Activated CD4-positive, alpha-beta T cell treated with anti-CD3 and anti-CD28 coated beads for 36 hours (primary cell): ENCODE data around the gene ACVR1C. TPM values are rescaled to one million over a fixed set of nuclear protein-coding genes. Genes with fewer than 3 reads are reported as not detected.

Experiments
- ATAC-seq: fragments of 200-7000 bp; cut with Tn5 transposase; one replicate; pipeline ENCODE4 v1.10.0; 2021; ENCODE audit warnings: mild to moderate bottlenecking, moderate library complexity
- CTCF ChIA-PET: fragments of 350-600 bp; sonication (Branson Sonifier 250); formaldehyde crosslinking; loops from one replicate; lab custom pipeline; 2021; ENCODE audit warnings: antibody characterized with exemption; lab: Charles Lee
- POLR2A ChIA-PET: fragments of 350-600 bp; sonication (Branson Sonifier 250); formaldehyde crosslinking; loops from one replicate; lab custom pipeline; 2021; ENCODE audit warnings: antibody characterized with exemption, inconsistent platforms; lab: Charles Lee
- DNase-seq: peaks from one replicate; pipeline ENCODE4 v3.0.0-alpha.2; 2020
- H3K27ac Mint-ChIP-seq: one replicate; pipeline ENCODE4 v1.8.0; 2021; ENCODE audit warnings: mixed read lengths
- H3K27me3 Mint-ChIP-seq: one replicate; pipeline ENCODE4 v1.8.0; 2021; ENCODE audit warnings: mixed read lengths
- H3K36me3 Mint-ChIP-seq: one replicate; pipeline ENCODE4 v1.8.0; 2021; ENCODE audit warnings: low read depth, mixed read lengths
- H3K4me1 Mint-ChIP-seq: one replicate; pipeline ENCODE4 v1.8.0; 2021; ENCODE audit warnings: mixed read lengths
- H3K4me3 Mint-ChIP-seq: one replicate; pipeline ENCODE4 v1.8.0; 2021; ENCODE audit warnings: mild to moderate bottlenecking, moderate library complexity, mixed read lengths
- H3K9me3 Mint-ChIP-seq: one replicate; pipeline ENCODE4 v1.8.0; 2021; ENCODE audit warnings: low read depth, mixed read lengths
- intact Hi-C, 2 experiments: fragments of 100-400 bp; cut with DNase I in 1 of 2; cut with micrococcal nuclease in 1 of 2; formaldehyde crosslinking; loops; one replicate each; pipeline versions ENCODE4 v1.14.2 to v1.15.1; 2022 to 2024; cut with DNase I, micrococcal nuclease
- total RNA-seq, 2 experiments: library from RNA; stranded (reverse); gene quantifications; one replicate each; pipeline ENCODE4 v1.2.3, GENCODE V29; 2021

The ACVR1C gene
- total RNA-seq: 1 to 10 TPM; 1.6 to 1.7 TPM

DNA sequence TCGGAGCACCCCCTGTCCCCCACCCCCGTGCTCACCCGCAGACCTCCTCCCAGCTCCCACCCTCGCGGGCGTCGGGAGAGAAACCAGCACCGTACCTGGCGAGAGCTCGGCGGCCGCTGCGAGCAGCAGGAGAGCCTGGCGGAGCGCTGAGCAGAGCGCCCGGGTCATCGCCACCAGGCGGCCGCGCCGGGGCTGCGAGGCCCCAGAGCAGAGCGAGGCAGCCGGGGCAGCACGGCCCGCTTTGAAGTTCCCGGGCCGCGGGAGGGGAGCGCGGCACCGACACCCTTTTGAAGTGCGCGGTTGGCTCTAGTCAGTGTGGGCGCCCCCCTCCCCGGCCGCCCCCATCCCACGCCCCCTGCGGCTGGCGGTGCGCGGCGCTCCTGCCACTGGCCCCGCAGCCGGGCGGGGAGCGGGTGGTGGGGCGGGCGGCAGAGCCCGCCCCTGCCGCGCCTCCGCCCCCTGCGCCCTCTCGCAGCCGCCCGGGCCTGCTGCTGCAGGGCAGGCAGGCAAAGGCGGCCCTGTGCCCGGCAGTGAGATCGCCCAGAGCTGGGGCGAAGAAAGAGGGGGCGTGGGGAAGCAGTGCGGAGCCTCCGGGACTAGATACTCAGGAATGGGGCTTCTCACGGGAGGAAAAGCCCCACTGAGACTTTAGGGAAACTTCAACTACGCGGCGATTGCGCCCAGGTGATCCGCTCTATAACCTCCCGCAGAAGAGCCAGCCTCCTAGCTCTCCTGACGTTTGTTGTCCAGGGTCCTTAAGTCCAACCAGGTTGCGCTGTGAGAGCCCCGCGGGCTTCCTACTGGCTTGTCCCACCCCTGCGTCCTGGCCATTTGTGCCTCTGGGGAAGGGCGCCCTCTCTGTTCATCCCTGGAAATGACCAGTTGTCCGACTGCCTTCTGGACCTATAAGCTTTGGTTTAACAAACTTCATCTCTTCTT is at the start of gene ACVR1C:
TSS of gene ACVR1C (minus strand) at position 388 of the 939 bp plus-strand sequence. CDS start at position 168, 220 bp downstream.
- Mint-ChIP-seq H3K36me3 (no peaks in the 10 kb centered on the region), H3K27me3 (peaks cover 5% of the 10 kb centered on the region), H3K4me3 (peak within 1 kb of the TSS; percentile 76), H3K4me1 (peaks cover 34% of the 10 kb centered on the region), H3K27ac (peak within 1 kb of the TSS; percentile 23), H3K9me3 (no peaks in the 10 kb centered on the region)
- ATAC-seq (peak; percentile 82), DNase-seq (peak; percentile 80)
- POLR2A ChIA-PET: interaction anchor here (0.6 to 1.1 kb wide), 5 partner anchors 28 to 188 kb away, joined by 3 to 7 read pairs (median 3); no protein-coding TSS in a partner anchor
- CTCF ChIA-PET: interaction anchor here (0.6 to 3.7 kb wide), 43 partner anchors 9 to 383 kb away, joined by 3 to 32 read pairs (median 4); no protein-coding TSS in a partner anchor
- intact Hi-C loops: loop anchor here (1.0 to 10.0 kb wide), 11 partner anchors 134 to 1294 kb away; partner anchors contain the start of genes ACVR1 (in 1 of the 2), CCDC148 (in 1 of the 2), CYTIP (in 1 of the 2) and NR4A2 (in 1 of the 2)

DNA sequence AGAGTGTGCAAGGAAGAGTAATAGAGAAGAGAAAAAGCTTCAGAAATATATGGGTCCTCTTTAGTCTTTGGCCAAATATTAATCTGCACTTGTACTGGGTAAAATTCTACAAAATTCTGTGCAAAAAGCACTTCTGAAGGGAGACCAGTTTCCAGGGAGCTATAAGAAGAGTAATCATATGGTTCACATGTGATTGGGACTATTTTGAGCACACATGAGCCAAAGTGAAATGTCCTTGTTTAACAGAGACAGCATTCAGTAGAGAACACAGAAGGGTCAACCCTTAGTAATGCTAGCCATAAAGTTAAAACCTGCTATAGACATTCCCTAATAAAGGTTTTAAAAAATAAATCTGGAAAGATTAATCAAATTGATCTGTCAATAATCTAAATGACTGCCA is 49.3 kb upstream of the ACVR1C start:
- Mint-ChIP-seq H3K27me3 (peaks cover 2% of the 10 kb centered on the region), H3K9me3 (peaks cover 1% of the 10 kb centered on the region), H3K4me1 (no peaks in the 10 kb centered on the region), H3K27ac (no peak overlapping the region), H3K36me3 (no peaks in the 10 kb centered on the region), H3K4me3 (no peak overlapping the region)
- ATAC-seq: no peak
- no peak for DNase-seq
- ChIA-PET CTCF (interaction anchor here (0.6 kb wide), 1 partner anchor 80 kb away, joined by 3 read pairs; no protein-coding TSS in a partner anchor), POLR2A (no interaction called here)
- intact Hi-C loops: no loop called here

DNA sequence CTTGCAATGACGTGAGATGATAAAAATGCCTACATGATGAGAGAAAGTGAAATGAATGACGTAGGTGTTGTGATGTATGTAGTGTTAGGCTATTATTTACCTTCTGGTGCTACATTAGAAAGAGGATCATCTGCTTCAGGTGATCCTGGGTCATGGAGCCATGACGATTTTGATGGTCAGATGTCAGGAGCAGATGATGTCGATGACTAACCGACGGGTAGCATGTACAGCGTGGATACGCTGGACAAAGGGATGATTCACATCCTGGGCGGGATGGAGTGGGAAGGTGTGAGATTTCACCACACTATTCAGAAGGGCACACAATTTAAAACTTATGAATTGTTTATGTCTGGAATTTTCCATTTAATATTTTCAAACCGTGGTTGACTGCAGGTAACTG is 43.5 kb upstream of the ACVR1C start:
- no peak for ATAC-seq
- POLR2A ChIA-PET: no interaction called here
- intact Hi-C loops: no loop called here
- H3K9me3 Mint-ChIP-seq: no peaks in the 10 kb centered on the region
- CTCF ChIA-PET: no interaction called here
- no peaks in the 10 kb centered on the region for H3K4me1 Mint-ChIP-seq
- no peaks in the 10 kb centered on the region for H3K36me3 Mint-ChIP-seq
- no peak overlapping the region for H3K27ac Mint-ChIP-seq
- H3K4me3 Mint-ChIP-seq: no peak overlapping the region
- DNase-seq: no peak
- H3K27me3 Mint-ChIP-seq: peaks cover 2% of the 10 kb centered on the region

DNA sequence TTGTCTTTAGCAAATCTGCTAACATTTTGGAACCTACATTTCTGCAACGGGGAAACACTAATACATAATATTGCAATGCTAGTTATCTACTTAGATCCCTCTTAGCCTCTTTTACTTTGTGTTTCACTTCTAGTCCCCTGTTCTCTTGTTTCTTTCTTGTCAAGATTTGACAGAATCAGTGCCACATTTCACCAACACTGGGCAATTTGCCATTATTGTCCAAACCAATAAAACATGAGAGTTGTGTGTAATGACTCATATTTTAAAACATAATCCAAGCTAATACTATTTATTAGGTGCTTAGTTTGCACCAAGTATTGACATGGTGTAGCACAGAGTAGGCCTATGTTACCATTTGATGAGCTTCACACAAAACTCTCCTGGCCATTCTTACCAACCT is 33.7 kb upstream of the ACVR1C start:
- POLR2A ChIA-PET: no interaction called here
- ATAC-seq (no peak), DNase-seq (no peak)

DNA sequence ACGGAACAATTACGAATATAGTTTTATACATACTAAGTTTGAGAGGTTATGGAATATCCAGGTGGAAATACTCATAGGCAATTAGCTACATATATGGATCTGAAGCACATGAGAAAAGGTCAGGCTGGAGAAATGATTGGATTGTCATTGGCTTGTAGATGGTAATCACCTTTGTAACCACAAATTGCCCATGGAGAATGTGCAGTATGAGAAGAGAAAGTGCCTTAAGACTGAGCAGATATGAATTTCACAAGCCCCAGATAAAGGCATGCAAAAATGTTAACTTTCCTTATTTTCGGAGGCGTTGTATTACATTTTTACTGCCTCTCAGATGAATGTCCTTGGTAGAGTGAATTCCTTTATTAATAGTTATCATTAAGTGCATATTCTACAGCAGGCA is 33.1 kb upstream of the ACVR1C start:
- no peaks in the 10 kb centered on the region for H3K27me3 Mint-ChIP-seq
- DNase-seq (no peak), ATAC-seq (no peak)
- H3K4me3 Mint-ChIP-seq: no peak overlapping the region
- no peaks in the 10 kb centered on the region for H3K9me3 Mint-ChIP-seq
- no peak overlapping the region for H3K27ac Mint-ChIP-seq
- ChIA-PET CTCF (no interaction called here), POLR2A (no interaction called here)
- intact Hi-C loops: no loop called here
- H3K4me1 Mint-ChIP-seq: no peaks in the 10 kb centered on the region
- H3K36me3 Mint-ChIP-seq: no peaks in the 10 kb centered on the region

More for the DNA sequence above, 33.7 kb upstream of the ACVR1C start:
- Mint-ChIP-seq H3K36me3 (no peaks in the 10 kb centered on the region), H3K4me1 (no peaks in the 10 kb centered on the region), H3K4me3 (no peak overlapping the region), H3K27ac (no peak overlapping the region), H3K27me3 (no peaks in the 10 kb centered on the region), H3K9me3 (no peaks in the 10 kb centered on the region)
- intact Hi-C loops: no loop called here
- CTCF ChIA-PET: no interaction called here

DNA sequence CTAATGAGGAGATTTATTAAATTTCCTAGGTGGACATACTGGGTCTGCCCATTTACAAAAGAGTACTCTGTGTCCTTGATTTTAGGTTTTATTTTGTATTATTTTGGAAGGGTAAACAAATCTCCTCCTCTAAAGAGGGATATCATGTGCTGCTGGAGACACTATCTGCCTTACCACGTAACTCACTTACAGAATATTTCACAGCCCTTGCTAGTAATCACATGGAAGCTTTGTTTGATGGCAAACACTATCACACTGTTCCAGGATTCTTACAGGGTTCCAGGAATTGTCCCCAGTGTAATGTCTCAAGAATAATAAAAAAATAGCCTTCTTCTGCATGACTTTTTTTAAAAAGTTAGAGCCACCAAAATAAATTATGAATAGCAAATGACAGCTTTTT is 29.2 kb upstream of the ACVR1C start:
- no peak for ATAC-seq
- no peak for DNase-seq
- Mint-ChIP-seq H3K36me3 (no peaks in the 10 kb centered on the region), H3K9me3 (no peaks in the 10 kb centered on the region), H3K4me1 (no peaks in the 10 kb centered on the region), H3K4me3 (no peak overlapping the region), H3K27me3 (no peaks in the 10 kb centered on the region), H3K27ac (no peak overlapping the region)
- intact Hi-C loops: no loop called here
- ChIA-PET POLR2A (no interaction called here), CTCF (interaction anchor here (1.1 kb wide), 2 partner anchors 16 to 28 kb away, joined by 3 read pairs; no protein-coding TSS in a partner anchor)

DNA sequence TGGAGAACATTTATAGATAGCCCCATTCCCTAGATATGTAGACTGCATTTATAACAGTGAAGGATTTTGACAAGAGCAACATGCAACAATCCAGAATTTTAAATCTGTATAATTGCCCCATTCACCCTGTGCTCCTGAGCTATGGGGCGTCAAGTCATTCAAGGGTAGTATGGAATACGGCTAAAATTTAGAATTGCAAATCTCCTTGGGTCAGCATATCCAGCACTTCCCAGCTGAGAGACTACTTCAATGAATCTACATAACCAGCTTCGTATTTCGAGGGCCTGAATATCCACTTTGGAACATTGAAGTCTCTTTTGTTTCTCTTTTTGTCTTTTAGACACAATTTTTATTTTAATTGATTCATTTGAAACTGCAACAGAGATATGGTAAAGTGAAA is 28.4 kb upstream of the ACVR1C start:
- no peaks in the 10 kb centered on the region for H3K4me1 Mint-ChIP-seq
- DNase-seq: no peak
- no peaks in the 10 kb centered on the region for H3K36me3 Mint-ChIP-seq
- ChIA-PET POLR2A (no interaction called here), CTCF (interaction anchor here (1.1 kb wide), 2 partner anchors 15 to 28 kb away, joined by 3 read pairs; no protein-coding TSS in a partner anchor)
- H3K9me3 Mint-ChIP-seq: no peaks in the 10 kb centered on the region
- H3K27me3 Mint-ChIP-seq: no peaks in the 10 kb centered on the region
- H3K27ac Mint-ChIP-seq: no peak overlapping the region
- no peak overlapping the region for H3K4me3 Mint-ChIP-seq
- no peak for ATAC-seq
- intact Hi-C loops: no loop called here

DNA sequence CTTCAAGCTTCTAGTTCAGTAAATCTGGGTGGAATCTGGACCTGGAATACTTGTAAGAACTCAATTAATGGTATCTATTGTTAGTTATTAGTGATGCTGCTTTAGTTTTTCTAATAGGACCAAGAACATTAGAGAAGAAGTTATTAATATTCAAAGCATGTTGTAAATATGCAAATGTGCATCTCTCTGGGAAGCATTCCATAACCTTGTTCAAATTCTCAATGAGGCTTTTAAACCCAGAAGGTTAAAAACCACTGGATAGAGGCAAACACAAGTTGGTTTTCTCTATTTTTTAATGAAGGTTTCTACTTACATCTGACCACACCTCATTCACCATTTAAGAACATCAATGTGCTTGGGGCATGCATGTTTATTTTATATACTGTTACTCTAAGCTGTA is 16.1 kb upstream of the ACVR1C start:
- no peak overlapping the region for H3K27ac Mint-ChIP-seq
- POLR2A ChIA-PET: no interaction called here
- no peaks in the 10 kb centered on the region for H3K4me1 Mint-ChIP-seq
- no peak overlapping the region for H3K4me3 Mint-ChIP-seq
- no peak for ATAC-seq
- no peaks in the 10 kb centered on the region for H3K9me3 Mint-ChIP-seq
- CTCF ChIA-PET: interaction anchor here (1.5 kb wide), 1 partner anchor 16 kb away, joined by 8 read pairs; no protein-coding TSS in a partner anchor
- DNase-seq: no peak
- peaks cover 6% of the 10 kb centered on the region for H3K27me3 Mint-ChIP-seq
- no peaks in the 10 kb centered on the region for H3K36me3 Mint-ChIP-seq
- intact Hi-C loops: no loop called here

DNA sequence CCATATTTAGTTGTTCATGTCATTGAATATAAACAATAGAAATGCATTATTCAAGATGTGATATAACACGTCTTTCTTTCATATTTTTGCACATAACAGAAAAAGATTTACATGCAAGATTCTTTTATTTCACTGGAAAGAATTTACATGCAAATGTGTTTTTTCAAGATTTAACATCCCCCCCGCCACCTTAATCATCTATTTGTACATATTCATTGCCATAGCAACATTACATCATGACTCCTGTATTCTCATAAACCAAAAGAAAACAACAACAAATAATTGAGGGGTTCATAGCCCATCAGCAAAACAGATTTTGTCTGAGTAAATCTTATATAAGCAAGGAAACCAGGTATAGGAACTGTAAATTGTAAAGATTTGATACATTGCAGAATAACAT is 3.2 kb upstream of the ACVR1C start:
- CTCF ChIA-PET: interaction anchor here (0.8 kb wide), 1 partner anchor 373 kb away, joined by 4 read pairs; no protein-coding TSS in a partner anchor
- intact Hi-C loops: no loop called here

DNA sequence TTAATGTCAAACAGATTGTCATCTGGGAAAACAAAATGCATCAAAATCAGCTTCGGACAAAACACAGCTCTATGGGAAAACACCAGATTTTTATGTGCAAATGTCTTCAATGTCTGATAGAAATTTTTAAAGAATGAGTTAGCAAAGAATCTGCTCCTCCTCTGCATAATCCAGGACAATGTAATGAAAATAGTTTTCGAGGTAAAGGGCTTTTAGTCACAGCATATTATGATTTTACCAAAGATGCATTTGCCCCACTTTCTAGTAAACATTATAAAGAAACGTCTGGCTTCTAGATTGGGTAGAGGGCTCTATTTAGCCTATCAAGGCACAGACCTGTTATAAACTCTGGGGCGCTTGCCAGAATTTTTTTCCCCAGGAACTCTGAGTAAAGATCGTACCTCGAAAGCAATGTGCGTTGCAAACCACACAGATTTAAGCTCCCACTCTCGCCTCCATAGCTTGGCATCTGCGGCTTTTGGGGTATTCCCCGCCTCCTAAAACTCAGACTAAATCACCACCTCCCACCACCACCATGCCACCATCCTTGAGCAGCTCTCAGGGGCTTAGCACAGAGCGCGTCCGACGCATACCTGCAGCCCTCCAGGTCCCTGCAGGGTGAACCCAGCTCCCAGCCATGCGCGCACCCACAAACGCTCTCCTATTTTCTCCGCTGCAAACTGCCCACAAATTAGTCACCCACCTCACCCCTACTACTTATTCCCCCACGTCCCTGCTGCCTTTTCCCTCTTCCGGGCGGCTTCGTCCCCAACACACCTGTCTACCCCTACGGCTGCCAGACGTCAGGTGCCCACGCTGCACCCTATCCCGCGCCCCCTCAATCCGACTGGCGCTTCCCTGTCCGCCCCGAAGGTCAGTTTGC is 829 bp downstream of the ACVR1C start:
- peak; percentile 55 for ATAC-seq
- Mint-ChIP-seq H3K27me3 (peaks cover 5% of the 10 kb centered on the region), H3K27ac (peak overlapping the region; percentile 23), H3K36me3 (no peaks in the 10 kb centered on the region), H3K4me1 (peaks cover 34% of the 10 kb centered on the region), H3K9me3 (peaks cover 5% of the 10 kb centered on the region), H3K4me3 (peak overlapping the region; percentile 76)
- DNase-seq: peak; percentile 71
- ChIA-PET CTCF (interaction anchor here (0.6 to 3.7 kb wide), 22 partner anchors 9 to 383 kb away, joined by 3 to 32 read pairs (median 4); no protein-coding TSS in a partner anchor), POLR2A (interaction anchor here (0.6 to 1.1 kb wide), 5 partner anchors 13 to 187 kb away, joined by 3 to 7 read pairs (median 4); no protein-coding TSS in a partner anchor)
- intact Hi-C loops: loop anchor here (1.0 to 10.0 kb wide), 12 partner anchors 133 to 1293 kb away; partner anchors contain the start of genes ACVR1 (in 1 of the 2), CCDC148 (in 1 of the 2), CYTIP (in 1 of the 2) and NR4A2 (in 1 of the 2)

More for the DNA sequence above, 3.2 kb upstream of the ACVR1C start:
- Mint-ChIP-seq H3K4me1 (peaks cover 13% of the 10 kb centered on the region), H3K27ac (no peak overlapping the region), H3K27me3 (peaks cover 9% of the 10 kb centered on the region), H3K4me3 (no peak overlapping the region), H3K9me3 (no peaks in the 10 kb centered on the region), H3K36me3 (no peaks in the 10 kb centered on the region)
- DNase-seq (no peak), ATAC-seq (no peak)
- POLR2A ChIA-PET: no interaction called here
